Measurements from ENCODE around the gene POLR2E.

DNA sequence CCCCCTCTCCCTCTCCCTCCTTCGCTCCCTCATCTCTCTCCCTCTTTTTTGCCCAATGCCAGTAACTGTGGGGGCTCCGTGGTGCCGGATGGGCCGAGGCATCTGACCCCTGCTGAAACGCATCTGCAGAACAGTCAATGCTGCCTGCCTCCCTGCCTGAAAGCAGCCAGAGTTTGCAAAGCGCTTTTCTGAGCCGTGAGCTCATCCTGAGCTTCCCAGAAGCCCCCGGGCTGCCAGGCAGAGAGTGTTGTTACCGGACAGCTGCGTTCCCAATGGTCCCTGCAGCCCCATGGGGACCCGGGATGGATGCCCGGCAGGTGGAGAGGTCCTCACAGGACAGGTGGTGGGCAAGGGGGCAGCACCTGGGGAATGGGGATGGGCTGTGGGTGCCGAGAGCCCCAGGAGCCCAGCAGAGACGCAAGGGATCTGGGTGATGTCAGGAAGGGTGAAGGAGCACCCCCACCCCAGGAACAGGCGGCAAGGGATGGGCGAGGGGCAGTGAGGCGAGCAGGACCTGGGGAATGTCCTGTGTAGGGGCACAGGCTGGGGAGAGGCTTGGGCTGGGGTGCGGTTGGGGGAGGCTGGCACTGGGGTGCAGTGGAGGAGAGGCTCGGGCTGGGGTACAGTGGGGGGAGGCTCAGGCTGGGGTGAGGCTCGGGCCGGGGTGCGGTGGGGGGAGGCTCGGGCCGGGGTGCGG is 41.6 kb upstream of the POLR2E start:
- TF ChIP-seq, protein P1, sequence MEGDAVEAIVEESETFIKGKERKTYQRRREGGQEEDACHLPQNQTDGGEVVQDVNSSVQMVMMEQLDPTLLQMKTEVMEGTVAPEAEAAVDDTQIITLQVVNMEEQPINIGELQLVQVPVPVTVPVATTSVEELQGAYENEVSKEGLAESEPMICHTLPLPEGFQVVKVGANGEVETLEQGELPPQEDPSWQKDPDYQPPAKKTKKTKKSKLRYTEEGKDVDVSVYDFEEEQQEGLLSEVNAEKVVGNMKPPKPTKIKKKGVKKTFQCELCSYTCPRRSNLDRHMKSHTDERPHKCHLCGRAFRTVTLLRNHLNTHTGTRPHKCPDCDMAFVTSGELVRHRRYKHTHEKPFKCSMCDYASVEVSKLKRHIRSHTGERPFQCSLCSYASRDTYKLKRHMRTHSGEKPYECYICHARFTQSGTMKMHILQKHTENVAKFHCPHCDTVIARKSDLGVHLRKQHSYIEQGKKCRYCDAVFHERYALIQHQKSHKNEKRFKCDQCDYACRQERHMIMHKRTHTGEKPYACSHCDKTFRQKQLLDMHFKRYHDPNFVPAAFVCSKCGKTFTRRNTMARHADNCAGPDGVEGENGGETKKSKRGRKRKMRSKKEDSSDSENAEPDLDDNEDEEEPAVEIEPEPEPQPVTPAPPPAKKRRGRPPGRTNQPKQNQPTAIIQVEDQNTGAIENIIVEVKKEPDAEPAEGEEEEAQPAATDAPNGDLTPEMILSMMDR (optimal IDR thresholded peaks at IDR 0.05 in 1 of 3, IDR thresholded peaks at IDR 0.05 in 1 of 3, conservative IDR thresholded peaks at IDR 0.05 in 1 of 3; ENCODE audit: extremely low read depth in 1 of 3, insufficient read depth in 2 of 3, low read length in 3 of 3) = no peak
- no peak for TF ChIP-seq EZH2 (IDR thresholded peaks at IDR 0.05; ENCODE audit: low read length)
